GM19193 (cell line): ENCODE measurements around the gene MTHFS.

Experiments used
- POLR2A ChIP-seq: IDR thresholded peaks from 4 replicates; pipeline ENCODE4 v1.6.1; 2011; ENCODE audit not compliant: insufficient read depth, insufficient read length; ENCODE audit errors: extremely low read depth

MTHFS gene

GRCh38 chr15:79918278-79918677 is 21.5 kb upstream of the MTHFS start:
- peak; percentile 40 for TF ChIP-seq POLR2A

- TF ChIP-seq POLR2A = no peak
Observed at GRCh38 chr15:79916502-79917132, 19.8 kb upstream of the MTHFS start.

GRCh38 chr15:79914728-79915127 is 17.9 kb upstream of the MTHFS start:
- no peak for TF ChIP-seq POLR2A

- TF ChIP-seq POLR2A = no peak
Observed at GRCh38 chr15:79904271-79904670, 7.5 kb upstream of the MTHFS start.

- TF ChIP-seq POLR2A = no peak
Observed at GRCh38 chr15:79903626-79904025, 6.8 kb upstream of the MTHFS start.

GRCh38 chr15:79903144-79903543 is 6.3 kb upstream of the MTHFS start:
- TF ChIP-seq POLR2A = no peak

GRCh38 chr15:79901958-79902357 is 5.1 kb upstream of the MTHFS start:
- no peak for TF ChIP-seq POLR2A

- TF ChIP-seq POLR2A = no peak
Observed at GRCh38 chr15:79900087-79900486, 3.3 kb upstream of the MTHFS start.

GRCh38 chr15:79898369-79898768 is 1.6 kb upstream of the MTHFS start:
- no peak for TF ChIP-seq POLR2A

- TF ChIP-seq POLR2A = no peak
Observed at GRCh38 chr15:79897701-79898113, 893 bp upstream of the MTHFS start.

GRCh38 chr15:79897380-79897678 is 515 bp upstream of the MTHFS start:
- no peak for TF ChIP-seq POLR2A

GRCh38 chr15:79896131-79896633 is 632 bp downstream of the MTHFS start:
- no peak for TF ChIP-seq POLR2A

GRCh38 chr15:79887054-79887930 is 9.5 kb downstream of the MTHFS start:
- no peak for TF ChIP-seq POLR2A

GRCh38 chr15:79886124-79886523 is 10.7 kb downstream of the MTHFS start:
- TF ChIP-seq POLR2A = no peak

GRCh38 chr15:79884204-79884596 is 12.6 kb downstream of the MTHFS start:
- TF ChIP-seq POLR2A = no peak

GRCh38 chr15:79883579-79884203 is 13.1 kb downstream of the MTHFS start:
- no peak for TF ChIP-seq POLR2A

GRCh38 chr15:79881668-79882067 is 15.1 kb downstream of the MTHFS start:
- TF ChIP-seq POLR2A = no peak

GRCh38 chr15:79881254-79881653 is 15.6 kb downstream of the MTHFS start:
- no peak for TF ChIP-seq POLR2A
